K562 treated with DMSO at 1 percent for 48 hours (cell line): ENCODE data around the gene TNFAIP8L3. TPM values are rescaled to one million over a fixed set of nuclear protein-coding genes. Genes with fewer than 3 reads are reported as not detected.

Source experiments
- total RNA-seq: library from RNA; unstranded; fragments of 300-600 nt; gene quantifications from 2 replicates; pipeline ENCODE4 v1.2.3, GENCODE V29; 2022; ENCODE audit warnings: low replicate concordance; ENCODE audit errors: extremely low read depth

Gene TNFAIP8L3
- total RNA-seq, result not detected in 2 replicates

GRCh38 chr15:51094606-51095569 is at the start of gene TNFAIP8L3:
TSS of gene TNFAIP8L3 (minus strand) at chr15:51094906. CDS start at chr15:51094595, 311 bp downstream.

Other genes with a start within 250 kb of the TNFAIP8L3 start
- gene AP4E1, start 186.2 kb downstream of the TNFAIP8L3 start, total RNA-seq, result not detected in 2 replicates
- not detected in 2 replicates for gene CYP19A1, start 243.7 kb upstream of the TNFAIP8L3 start, total RNA-seq
- not detected in 2 replicates for gene GLDN, start 246.7 kb upstream of the TNFAIP8L3 start, total RNA-seq